Esophagus muscularis mucosa (tissue), 4 donors: ENCODE results near the gene FBP1. TPM values are rescaled to one million over a fixed set of nuclear protein-coding genes. Genes with fewer than 3 reads are reported as not detected.

ENCODE experiments used
- DNase-seq: peaks from one replicate; pipeline ENCODE4 v3.0.0-alpha.2; 2017; ENCODE audit errors: extremely low spot score
- H3K27ac ChIP-seq, 4 donors: fragments of 200-600 bp; sonication (generic); replicated peaks in 1 of 4; 1 replicate in 3 of 4; 2 replicates in 1 of 4; pipeline ENCODE4 v1.5.1; 2016 to 2019; ENCODE audit warnings: mild to moderate bottlenecking in 1 of 4
- H3K27me3 ChIP-seq, 4 donors: fragments of 200-600 bp; sonication (generic); one replicate each; pipeline versions ENCODE4 v1.5.1 to v1.6.0; 2016 to 2019
- H3K36me3 ChIP-seq, 4 donors: fragments of 200-600 bp; sonication (generic); one replicate each; pipeline ENCODE4 v1.5.1; 2016 to 2019
- H3K4me1 ChIP-seq, 4 donors: fragments of 200-600 bp; sonication (generic); one replicate each; pipeline ENCODE4 v1.5.1; 2016 to 2019
- H3K4me3 ChIP-seq, 4 donors: fragments of 200-600 bp; sonication (generic); 1 replicate in 2 of 4; 2 replicates in 2 of 4; pipeline ENCODE4 v1.5.1; 2016 to 2019; ENCODE audit warnings: mild to moderate bottlenecking in 4 of 4, moderate library complexity in 1 of 4
- H3K9me3 ChIP-seq, 4 donors: fragments of 200-600 bp; sonication (generic); 1 replicate in 3 of 4; 2 replicates in 1 of 4; pipeline ENCODE4 v1.5.1; 2016 to 2019
- EP300 ChIP-seq: sonication (generic); formaldehyde crosslinking; IDR thresholded peaks from one replicate; pipeline ENCODE4 v1.6.1; 2017; ENCODE audit warnings: antibody characterized with exemption
- POLR2A ChIP-seq: fragments of 450-650 bp; IDR thresholded peaks from one replicate; pipeline ENCODE4 v1.6.1; 2017; ENCODE audit warnings: antibody characterized with exemption, moderate library complexity, mild to moderate bottlenecking, low read depth
- POLR2AphosphoS5 ChIP-seq, 2 donors: sonication (generic); formaldehyde crosslinking; IDR thresholded peaks; one replicate each; pipeline ENCODE4 v1.6.1; 2017; ENCODE audit warnings: antibody characterized with exemption in 2 of 2
- whole genome bisulfite sequencing: methylation state at CpG from one replicate; pipeline ENCODE4 v1.1.5; 2018; 5-methylcytosine and 5-hydroxymethylcytosine counted together
- intact Hi-C: fragments of 100-400 bp; cut with DNase I; formaldehyde crosslinking; loops from one replicate; pipeline ENCODE4 v1.15.1; 2023
- total RNA-seq, 4 donors: library from RNA; depleted of rRNA; stranded (reverse); fragments of >200 nt; gene quantifications; one replicate each; pipeline versions ENCODE4 v1.1.0 to v1.2.1, GENCODE V29; 2016
- TF ChIP-seq, protein P1 (sequence below), 3 experiments: fragments of 200-600 bp in 2 of 3; fragments of 450-650 bp in 1 of 3; sonication (generic) in 2 of 3; IDR thresholded peaks; one replicate each; pipeline ENCODE4 v1.5.1; 2017 to 2019; ENCODE audit warnings: antibody characterized with exemption in 3 of 3, mild to moderate bottlenecking in 2 of 3, moderate library complexity in 1 of 3

FBP1 gene
- total RNA-seq, 4 donors from 2014 or later = 1.2 to 4.6 (median 2.2) TPM

DNA sequence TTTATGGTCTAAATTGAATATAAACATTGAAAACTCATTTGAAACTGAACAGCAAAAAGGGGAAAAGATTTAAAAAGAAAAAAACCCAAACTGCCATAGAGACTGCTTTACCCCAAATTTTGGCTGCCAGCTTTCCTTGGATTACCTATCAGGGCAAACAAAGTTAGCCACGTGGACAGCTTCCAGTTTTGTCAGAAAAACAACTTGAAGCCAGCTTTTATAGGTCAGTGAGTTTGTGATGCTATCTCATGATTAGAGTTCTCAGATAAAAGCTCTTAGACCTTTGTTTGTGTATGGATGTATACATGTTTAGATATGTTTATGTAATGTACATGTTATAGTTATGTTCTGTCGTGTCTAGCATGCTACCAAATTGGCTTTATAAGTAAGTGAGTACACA lies 61.7 kb downstream of the FBP1 start:
- TF ChIP-seq POLR2A (no peak), EP300 (no peak), POLR2AphosphoS5 (IDR thresholded peaks at IDR 0.05) (no peak)
- TF ChIP-seq, protein P1, sequence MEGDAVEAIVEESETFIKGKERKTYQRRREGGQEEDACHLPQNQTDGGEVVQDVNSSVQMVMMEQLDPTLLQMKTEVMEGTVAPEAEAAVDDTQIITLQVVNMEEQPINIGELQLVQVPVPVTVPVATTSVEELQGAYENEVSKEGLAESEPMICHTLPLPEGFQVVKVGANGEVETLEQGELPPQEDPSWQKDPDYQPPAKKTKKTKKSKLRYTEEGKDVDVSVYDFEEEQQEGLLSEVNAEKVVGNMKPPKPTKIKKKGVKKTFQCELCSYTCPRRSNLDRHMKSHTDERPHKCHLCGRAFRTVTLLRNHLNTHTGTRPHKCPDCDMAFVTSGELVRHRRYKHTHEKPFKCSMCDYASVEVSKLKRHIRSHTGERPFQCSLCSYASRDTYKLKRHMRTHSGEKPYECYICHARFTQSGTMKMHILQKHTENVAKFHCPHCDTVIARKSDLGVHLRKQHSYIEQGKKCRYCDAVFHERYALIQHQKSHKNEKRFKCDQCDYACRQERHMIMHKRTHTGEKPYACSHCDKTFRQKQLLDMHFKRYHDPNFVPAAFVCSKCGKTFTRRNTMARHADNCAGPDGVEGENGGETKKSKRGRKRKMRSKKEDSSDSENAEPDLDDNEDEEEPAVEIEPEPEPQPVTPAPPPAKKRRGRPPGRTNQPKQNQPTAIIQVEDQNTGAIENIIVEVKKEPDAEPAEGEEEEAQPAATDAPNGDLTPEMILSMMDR (IDR thresholded peaks at IDR 0.05) = no peak
- H3K9me3 ChIP-seq = no peaks in the 10 kb centered on the region
- intact Hi-C loops = no loop called here
- 38% methylated on average over 2 of the region's 2 CpGs for WGBS
- H3K27me3 ChIP-seq = peaks cover 0 to 3% (median 0%) of the 10 kb centered on the region in 4 donors
- no peak overlapping the region for H3K4me3 ChIP-seq
- H3K27ac ChIP-seq = no peak overlapping the region
- no peaks in the 10 kb centered on the region for H3K36me3 ChIP-seq
- DNase-seq = no peak
- peaks cover 0 to 8% (median 0%) of the 10 kb centered on the region in 4 donors for H3K4me1 ChIP-seq

DNA sequence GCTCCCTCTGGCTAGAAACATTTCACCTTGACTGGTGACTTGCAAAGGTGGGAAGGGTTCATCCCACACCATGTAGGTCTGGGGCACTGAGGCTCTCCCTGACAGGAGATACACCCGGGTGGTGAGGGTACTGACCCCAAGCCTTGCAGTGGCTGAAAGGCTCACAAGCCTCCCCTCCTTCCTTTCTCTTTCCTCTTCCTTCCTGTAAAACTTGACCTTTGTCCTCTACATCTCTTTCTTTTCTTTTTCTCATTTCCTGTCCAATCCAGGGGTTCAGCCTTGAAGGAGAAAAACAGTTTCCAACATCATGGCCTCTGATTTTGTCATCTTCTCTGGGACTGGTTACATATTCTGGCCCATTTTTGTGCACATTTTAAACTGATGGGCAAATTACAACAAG lies 62.3 kb downstream of the FBP1 start:
- no peaks in the 10 kb centered on the region for H3K9me3 ChIP-seq
- 0% methylated on average over 1 of the region's 1 CpG for WGBS
- H3K27me3 ChIP-seq = peaks cover 0 to 3% (median 0%) of the 10 kb centered on the region in 4 donors
- no peak overlapping the region for H3K4me3 ChIP-seq
- no peak for DNase-seq
- intact Hi-C loops = no loop called here
- TF ChIP-seq EP300 (no peak), POLR2A (no peak), POLR2AphosphoS5 (IDR thresholded peaks at IDR 0.05) (no peak)
- TF ChIP-seq, protein P1 (IDR thresholded peaks at IDR 0.05) = no peak
- H3K4me1 ChIP-seq = peaks cover 0 to 8% (median 0%) of the 10 kb centered on the region in 4 donors
- H3K36me3 ChIP-seq = no peaks in the 10 kb centered on the region
- H3K27ac ChIP-seq = no peak overlapping the region

DNA sequence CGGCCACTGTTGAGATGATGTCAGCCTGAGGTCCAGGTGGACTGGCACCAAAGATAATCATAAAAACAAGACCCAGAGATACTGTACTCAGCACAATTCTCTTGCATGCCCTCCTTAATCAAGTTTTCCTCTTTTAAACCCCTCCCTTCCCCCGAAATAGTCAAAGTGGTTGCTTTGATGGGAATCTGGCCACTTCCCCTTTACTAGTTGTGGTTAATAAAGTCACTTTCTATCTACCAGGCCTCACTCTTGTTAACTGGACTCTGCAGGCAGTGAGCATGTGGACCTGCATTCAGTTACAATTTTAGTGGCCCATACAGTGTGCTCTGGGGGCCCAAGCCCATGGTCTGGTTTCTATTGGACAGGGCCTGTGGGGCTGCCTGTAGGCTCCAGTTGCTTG lies 63.2 kb downstream of the FBP1 start:
- H3K27me3 ChIP-seq = peaks cover 0 to 3% (median 0%) of the 10 kb centered on the region in 4 donors
- TF ChIP-seq, protein P1 (IDR thresholded peaks at IDR 0.05) = no peak
- TF ChIP-seq POLR2A = no peak
- TF ChIP-seq EP300 = no peak
- TF ChIP-seq POLR2AphosphoS5 (IDR thresholded peaks at IDR 0.05) = no peak
- no peaks in the 10 kb centered on the region for H3K36me3 ChIP-seq
- 92% methylated on average over 2 of the region's 2 CpGs for WGBS
- no peaks in the 10 kb centered on the region for H3K9me3 ChIP-seq
- peaks cover 0 to 8% (median 0%) of the 10 kb centered on the region in 4 donors for H3K4me1 ChIP-seq
- no peak for DNase-seq
- intact Hi-C loops = no loop called here
- H3K4me3 ChIP-seq = no peak overlapping the region
- no peak overlapping the region for H3K27ac ChIP-seq

- no peaks in the 10 kb centered on the region for H3K36me3 ChIP-seq
- peaks cover 0 to 3% (median 0%) of the 10 kb centered on the region in 4 donors for H3K27me3 ChIP-seq
- H3K9me3 ChIP-seq = no peaks in the 10 kb centered on the region
- WGBS = 94% methylated on average over 15 of the region's 17 CpGs
- no peak overlapping the region for H3K27ac ChIP-seq
- TF ChIP-seq POLR2AphosphoS5 (IDR thresholded peaks at IDR 0.05) (no peak), POLR2A (no peak), EP300 (no peak)
- TF ChIP-seq, protein P1 (IDR thresholded peaks at IDR 0.05) = no peak
- peak; percentile 89 for DNase-seq
- intact Hi-C loops = no loop called here
- no peak overlapping the region for H3K4me3 ChIP-seq
- no peaks in the 10 kb centered on the region for H3K4me1 ChIP-seq
Measured at GRCh38 chr9:94568972-94569712, 70.2 kb downstream of the FBP1 start.
